PC-3 (cell line): Measurements from ENCODE around the gene NOTO. TPM values are rescaled to one million over a fixed set of nuclear protein-coding genes. Genes with fewer than 3 reads are reported as not detected.
A peak's percentile ranks its signal among the peaks of the same experiment; 100 is the strongest.

ENCODE experiments used
- ATAC-seq: fragments of 200-7000 bp; cut with Tn5 transposase; 2 replicates; pipeline ENCODE4 v1.9.1; 2020; ENCODE audit warnings: mild to moderate bottlenecking, moderate library complexity
- Bru-seq: library from RNA; stranded (reverse); fragments of 400-500 nt; gene quantifications from one replicate; lab custom pipeline; 2021; lab: Mats Ljungman, UMichigan
- BruChase-seq, 2 experiments: library from RNA; stranded (reverse); fragments of 400-500 nt; gene quantifications; one replicate each; lab custom pipeline; 2021; lab: Mats Ljungman, UMichigan
- BruUV-seq: library from RNA; stranded (reverse); fragments of 400-500 nt; replicated peaks from 2 replicates; lab custom pipeline; 2021; lab: Mats Ljungman, UMichigan
- CTCF ChIA-PET: fragments of 300-600 bp; sonication (Branson Sonifier 250); formaldehyde crosslinking; loops from one replicate; lab custom pipeline; 2022; ENCODE audit warnings: antibody characterized with exemption; lab: Charles Lee
- POLR2A ChIA-PET: fragments of 300-600 bp; sonication (Branson Sonifier 250); formaldehyde crosslinking; loops from one replicate; lab custom pipeline; 2022; ENCODE audit warnings: antibody characterized with exemption; ENCODE audit not compliant: unreplicated experiment; lab: Charles Lee
- DNase-seq: peaks from one replicate; pipeline ENCODE4 v3.0.0-alpha.2; 2015
- H2AFZ ChIP-seq: fragments of 300-600 bp; sonication (generic); 2 replicates; pipeline ENCODE4 v1.6.0; 2016; ENCODE audit warnings: antibody characterized with exemption, low read length
- H3F3A ChIP-seq: fragments of 300-600 bp; sonication (generic); one replicate; pipeline ENCODE4 v1.6.0; 2017; ENCODE audit warnings: antibody characterized with exemption, low read length, control low read depth, mild to moderate bottlenecking; ENCODE audit not compliant: unreplicated experiment
- H3K27ac ChIP-seq: fragments of 300-600 bp; sonication (generic); 2 replicates; pipeline ENCODE4 v1.5.1; 2016; ENCODE audit warnings: mild to moderate bottlenecking, low read length
- H3K27me3 ChIP-seq: fragments of 300-600 bp; sonication (generic); 2 replicates; pipeline ENCODE4 v1.6.1; 2016; ENCODE audit warnings: low read length, mixed read lengths
- H3K36me3 ChIP-seq: fragments of 300-600 bp; sonication (generic); 2 replicates; pipeline ENCODE4 v1.6.1; 2016; ENCODE audit warnings: low read depth, mixed run types, low read length, mixed read lengths
- H3K4me1 ChIP-seq: fragments of 300-600 bp; sonication (generic); 2 replicates; pipeline ENCODE4 v1.5.1; 2016; ENCODE audit warnings: low read length; ENCODE audit not compliant: insufficient read depth
- H3K4me2 ChIP-seq: fragments of 300-600 bp; sonication (generic); 2 replicates; pipeline ENCODE4 v1.6.0; 2016; ENCODE audit warnings: low read length
- H3K4me3 ChIP-seq: fragments of 300-600 bp; sonication (generic); 2 replicates; pipeline ENCODE4 v1.5.1; 2016; ENCODE audit warnings: mild to moderate bottlenecking, low read length, mixed read lengths
- H3K79me2 ChIP-seq: fragments of 300-600 bp; sonication (generic); 2 replicates; pipeline ENCODE4 v1.6.1; 2017; ENCODE audit warnings: low read length, mixed read lengths
- H3K9ac ChIP-seq: fragments of 300-600 bp; sonication (generic); 2 replicates; pipeline ENCODE4 v1.6.0; 2016; ENCODE audit warnings: mild to moderate bottlenecking, low read length
- H3K9me2 ChIP-seq: fragments of 300-600 bp; sonication (generic); replicated peaks from 2 replicates; pipeline ENCODE4 v1.6.1; 2016; ENCODE audit warnings: mixed run types, low read length, mixed read lengths
- H3K9me3 ChIP-seq: fragments of 300-600 bp; sonication (generic); 2 replicates; pipeline ENCODE4 v1.6.1; 2016; ENCODE audit warnings: low read length, mixed read lengths
- H4K20me1 ChIP-seq: fragments of 300-600 bp; sonication (generic); 2 replicates; pipeline ENCODE4 v1.6.1; 2016; ENCODE audit warnings: low read length, mixed read lengths
- CTCF ChIP-seq: fragments of 300-600 bp; sonication (generic); conservative IDR thresholded peaks from 2 replicates; pipeline ENCODE4 v1.5.1; 2017; ENCODE audit warnings: antibody characterized with exemption, low read depth, mild to moderate bottlenecking, low read length
- EZH2 ChIP-seq: fragments of 300-600 bp; sonication (generic); IDR thresholded peaks from one replicate; pipeline ENCODE4 v1.6.1; 2017; ENCODE audit warnings: antibody characterized with exemption, mild to moderate bottlenecking, low read length; ENCODE audit not compliant: unreplicated experiment
- EZH2phosphoT487 ChIP-seq: fragments of 300-600 bp; sonication (generic); IDR thresholded peaks from 2 replicates; pipeline ENCODE4 v1.6.1; 2018; ENCODE audit warnings: mild to moderate bottlenecking, antibody characterized with exemption, low read length, borderline replicate concordance
- intact Hi-C: fragments of 100-400 bp; cut with micrococcal nuclease; formaldehyde crosslinking; loops from 2 replicates; pipeline ENCODE4 v1.9.0; 2023
- long read RNA-seq: library from polyadenylated mRNA; unstranded; transcript quantifications from one replicate; pipeline ENCODE4 v2.0.0, GENCODE V29; 2021; ENCODE audit not compliant: unreplicated experiment
- total RNA-seq: library from RNA; depleted of rRNA; stranded (reverse); fragments of >200 nt; gene quantifications from 2 replicates; pipeline ENCODE4 v1.2.3, GENCODE V29; 2014; rRNA removed

The NOTO gene
- total RNA-seq = 0.07 TPM in 1 of 2 replicates, not detected in the other
- Bru-seq, nascent RNA = not detected
- not detected for BruChase-seq, experiment 1, labeled RNA remaining after a 6-hour chase
- BruChase-seq, experiment 2, labeled RNA remaining after a 2-hour chase = not detected
- long read RNA-seq, partial matches to known transcripts = 0 of 1 reads
- long read RNA-seq, other reads (novel, unspliced or antisense) = 1 of 1 reads

- H3K4me2 ChIP-seq = peak within 1 kb of the TSS; percentile 81
- peak within 1 kb of the TSS; percentile 55 for H3K4me3 ChIP-seq
These were observed at the start of gene NOTO for GRCh38 chr2:73202156-73203054. Gene NOTO, plus strand, starts transcription at chr2:73202574. Its CDS starts 93 bp downstream, at chr2:73202667.

GRCh38 chr2:73156539-73157124 is 45.7 kb upstream of the NOTO start:
- intact Hi-C loops = no loop called here
- no peak overlapping the region for H3K4me3 ChIP-seq
- no peaks in the 10 kb centered on the region for H3K79me2 ChIP-seq
- no peaks in the 10 kb centered on the region for H3K9me3 ChIP-seq
- H3K27me3 ChIP-seq = peaks cover 4% of the 10 kb centered on the region; the same call in 1 of the 2 replicates
- no peak overlapping the region for H3K27ac ChIP-seq
- peak overlapping the region; percentile 28; the same call in 1 of the 2 replicates for H3K4me2 ChIP-seq
- H3K36me3 ChIP-seq = no peaks in the 10 kb centered on the region
- no TSS peak for BruUV-seq
- no peaks in the 10 kb centered on the region for H3F3A ChIP-seq
- 0 out of 2 replicates have a peak, but pooled peaks cover 2% of the 10 kb centered on the region for H3K4me1 ChIP-seq
- H4K20me1 ChIP-seq = no peaks in the 10 kb centered on the region
- no peaks in the 10 kb centered on the region for H3K9me2 ChIP-seq
- no peak overlapping the region for H3K9ac ChIP-seq
- ChIA-PET POLR2A (interaction anchor here (0.6 kb wide), 1 partner anchor 220 kb away, joined by 3 read pairs; no protein-coding TSS in a partner anchor), CTCF (interaction anchor here (0.5 to 1.0 kb wide), 3 partner anchors 46 to 1200 kb away, joined by 3 to 4 read pairs (median 3); no protein-coding TSS in a partner anchor)
- DNase-seq = peak; percentile 44
- no peak overlapping the region for H2AFZ ChIP-seq
- ATAC-seq = peak; percentile 84
- no peak for TF ChIP-seq EZH2phosphoT487
- TF ChIP-seq CTCF = peak; percentile 86

More at GRCh38 chr2:73202156-73203054, at the start of gene NOTO:
- H3K4me1 ChIP-seq = peaks cover 3% of the 10 kb centered on the region; the same call in 1 of the 2 replicates
- no peak within 1 kb of the TSS for H3K27ac ChIP-seq
- H3K9ac ChIP-seq = no peak within 1 kb of the TSS
- TF ChIP-seq EZH2phosphoT487 = peak; percentile 63; the same call in 1 of the 2 replicates
- peak; percentile 88 for TF ChIP-seq EZH2
- TF ChIP-seq CTCF = no peak
- DNase-seq (no peak), ATAC-seq (peak; percentile 68)
- H2AFZ ChIP-seq = peak within 1 kb of the TSS; percentile 70
- BruUV-seq = no TSS peak
- no peaks in the 10 kb centered on the region for H3F3A ChIP-seq
- H4K20me1 ChIP-seq = no peaks in the 10 kb centered on the region
- no peaks in the 10 kb centered on the region for H3K9me2 ChIP-seq
- no peaks in the 10 kb centered on the region for H3K36me3 ChIP-seq
- H3K9me3 ChIP-seq = no peaks in the 10 kb centered on the region
- POLR2A ChIA-PET = no interaction called here
- peaks cover 52% of the 10 kb centered on the region for H3K27me3 ChIP-seq
- H3K79me2 ChIP-seq = no peaks in the 10 kb centered on the region
- intact Hi-C loops = no loop called here
- CTCF ChIA-PET = no interaction called here
